GM19468 (cell line): ENCODE data around the gene MMP28.

Source experiments
- ATAC-seq: cut with Tn5 transposase; IDR thresholded peaks from one replicate; pipeline ENCODE4 v1.9.1; 2021; ENCODE audit warnings: mild to moderate bottlenecking, moderate library complexity, moderate number of reproducible peaks; ENCODE audit not compliant: unreplicated experiment; ENCODE audit errors: extremely low read depth

MMP28 gene

DNA sequence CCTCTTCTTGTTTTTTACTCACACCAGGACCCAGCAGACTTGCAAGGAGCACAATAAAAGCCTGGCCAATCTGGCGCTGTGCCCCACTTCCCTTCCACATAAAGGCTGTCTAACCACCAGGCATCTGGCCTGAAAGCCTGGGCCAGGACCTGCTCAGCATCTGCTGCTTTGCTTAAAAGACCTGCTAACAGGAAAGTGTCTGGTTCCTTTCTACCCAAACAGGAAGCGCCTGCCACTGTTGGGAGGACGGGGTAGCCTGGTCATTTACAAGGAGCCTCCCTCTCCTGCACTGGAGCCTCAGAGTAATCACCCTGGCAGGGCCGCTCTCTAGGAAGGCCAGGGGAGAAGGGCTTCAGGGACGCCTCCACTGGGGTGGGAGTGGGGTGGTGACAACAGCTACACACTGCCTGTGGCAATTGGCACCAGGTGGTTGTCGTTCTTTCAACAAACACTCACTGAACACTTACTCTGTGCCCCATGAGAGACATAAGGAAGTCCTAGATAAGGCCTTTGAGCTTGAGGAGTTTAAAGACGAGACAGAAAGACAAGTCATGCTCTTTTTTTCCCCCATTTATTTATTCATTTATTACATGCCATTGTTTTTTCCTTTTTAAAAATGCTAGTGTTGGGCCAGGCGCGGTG is 6.3 kb upstream of the MMP28 start:
- no peak for ATAC-seq

DNA sequence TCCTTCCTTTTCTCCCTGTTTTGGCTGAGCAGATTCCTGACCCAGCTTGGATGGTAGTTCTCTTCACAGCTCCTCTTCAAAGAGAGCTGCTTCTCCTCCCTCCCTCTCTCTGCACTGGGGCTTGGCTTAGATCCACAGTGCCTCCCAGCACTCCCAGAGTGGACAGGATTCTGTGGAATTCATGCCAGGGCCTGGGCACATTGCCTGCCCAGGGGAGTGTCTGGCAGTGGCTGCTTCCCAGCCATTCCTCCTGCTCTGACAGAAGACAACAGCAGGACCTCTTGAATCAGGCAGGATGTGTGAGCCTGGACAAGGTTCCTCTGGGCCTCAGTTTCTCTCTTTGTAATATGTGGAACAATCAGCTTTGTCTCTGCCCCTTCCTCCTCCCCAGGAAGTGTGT is 4.5 kb upstream of the MMP28 start:
- no peak for ATAC-seq

DNA sequence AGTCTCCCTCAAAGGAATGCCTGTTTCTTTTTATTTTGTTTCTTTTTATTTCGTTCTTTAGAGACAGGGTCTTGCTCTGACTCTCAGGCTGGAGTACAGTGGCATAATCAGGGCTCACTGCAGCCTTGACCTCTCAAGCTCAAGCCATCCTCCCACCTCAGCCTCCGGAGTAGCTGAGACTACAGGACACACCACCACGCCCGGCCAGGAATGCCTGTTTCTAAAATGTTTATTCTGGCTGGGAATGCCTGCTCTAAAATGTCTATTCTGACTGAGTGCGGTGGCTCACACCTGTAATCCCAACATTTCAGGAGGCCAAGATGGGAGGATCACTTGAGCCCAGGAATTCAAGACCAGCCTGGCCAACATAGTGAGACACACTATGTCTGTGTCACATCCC is 2.5 kb upstream of the MMP28 start:
- ATAC-seq: no peak

DNA sequence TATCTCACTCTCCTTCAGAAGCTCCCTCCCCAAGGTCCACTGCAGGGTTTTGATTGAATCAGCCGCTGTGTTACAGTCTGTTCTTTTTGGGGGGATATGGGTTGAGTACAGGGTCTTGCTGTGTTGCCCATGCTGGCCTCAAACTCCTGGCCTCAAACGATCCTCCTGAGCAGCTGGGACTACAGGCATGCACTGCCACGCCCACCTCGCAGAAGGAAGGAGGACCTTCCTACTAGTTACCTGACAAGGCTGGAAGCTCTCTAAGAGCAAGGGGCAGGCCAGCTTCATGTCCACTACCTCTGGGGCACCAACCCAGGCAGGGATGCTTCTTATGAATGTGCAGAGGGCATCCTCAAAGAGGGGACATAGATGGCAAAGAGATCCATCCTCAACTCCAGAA is 1.9 kb upstream of the MMP28 start:
- no peak for ATAC-seq

DNA sequence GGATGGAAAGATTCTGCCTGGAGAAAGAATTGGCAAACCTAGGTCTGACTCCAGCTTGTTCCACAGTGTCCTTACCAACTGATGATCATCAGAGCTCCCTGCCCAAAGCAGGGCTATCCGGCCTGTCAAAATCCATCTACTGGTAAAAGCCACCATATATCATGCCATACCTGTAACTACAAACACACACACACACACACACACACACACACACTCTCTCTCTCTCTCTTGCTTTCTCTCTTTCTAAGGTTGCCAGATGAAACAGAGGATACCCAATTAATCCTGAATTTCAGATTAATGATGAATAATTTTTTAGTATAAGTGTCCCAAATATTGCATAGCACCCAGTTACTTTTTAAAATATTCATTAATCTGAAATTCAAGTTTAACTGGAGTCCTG is 1.5 kb upstream of the MMP28 start:
- no peak for ATAC-seq

DNA sequence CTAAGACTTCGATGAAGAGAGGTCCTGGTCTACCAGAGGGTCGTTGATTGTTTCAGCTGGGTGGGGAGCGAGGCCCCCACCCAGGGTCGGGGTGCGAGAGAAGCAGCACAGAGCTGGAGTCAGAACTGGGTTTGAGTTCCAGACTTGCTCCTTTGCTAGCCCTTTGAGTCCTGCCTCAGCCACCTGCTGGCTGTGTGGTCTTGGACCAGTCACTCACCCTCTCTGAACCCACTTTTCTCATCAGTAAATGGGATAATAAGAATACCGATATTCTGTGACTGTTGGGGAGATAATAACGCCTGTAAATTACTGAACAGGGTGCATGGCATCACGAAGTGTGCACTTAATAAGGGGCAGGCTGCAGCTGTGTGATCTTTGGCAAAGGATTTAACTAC is 427 bp upstream of the MMP28 start:
- no peak for ATAC-seq

DNA sequence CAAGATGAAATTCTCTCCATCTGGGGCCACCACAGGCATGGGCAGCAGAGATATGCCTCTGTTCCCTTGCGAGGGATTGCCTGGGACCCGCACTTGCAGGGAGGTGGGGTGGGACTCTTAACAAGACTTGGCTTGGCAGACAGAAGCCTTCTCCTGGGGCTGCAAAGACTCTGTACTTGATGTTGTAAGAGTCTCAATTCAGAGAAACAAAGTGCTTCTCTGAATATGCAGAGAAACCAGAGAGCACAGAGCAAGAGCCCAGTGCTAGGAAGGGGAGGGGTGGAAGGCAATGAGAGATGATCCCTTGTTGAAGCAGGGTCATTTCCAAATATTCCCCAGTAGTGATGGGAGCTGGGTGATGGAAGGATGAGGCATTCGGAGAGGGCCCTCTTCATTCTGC is 2.2 kb downstream of the MMP28 start:
- ATAC-seq: no peak

DNA sequence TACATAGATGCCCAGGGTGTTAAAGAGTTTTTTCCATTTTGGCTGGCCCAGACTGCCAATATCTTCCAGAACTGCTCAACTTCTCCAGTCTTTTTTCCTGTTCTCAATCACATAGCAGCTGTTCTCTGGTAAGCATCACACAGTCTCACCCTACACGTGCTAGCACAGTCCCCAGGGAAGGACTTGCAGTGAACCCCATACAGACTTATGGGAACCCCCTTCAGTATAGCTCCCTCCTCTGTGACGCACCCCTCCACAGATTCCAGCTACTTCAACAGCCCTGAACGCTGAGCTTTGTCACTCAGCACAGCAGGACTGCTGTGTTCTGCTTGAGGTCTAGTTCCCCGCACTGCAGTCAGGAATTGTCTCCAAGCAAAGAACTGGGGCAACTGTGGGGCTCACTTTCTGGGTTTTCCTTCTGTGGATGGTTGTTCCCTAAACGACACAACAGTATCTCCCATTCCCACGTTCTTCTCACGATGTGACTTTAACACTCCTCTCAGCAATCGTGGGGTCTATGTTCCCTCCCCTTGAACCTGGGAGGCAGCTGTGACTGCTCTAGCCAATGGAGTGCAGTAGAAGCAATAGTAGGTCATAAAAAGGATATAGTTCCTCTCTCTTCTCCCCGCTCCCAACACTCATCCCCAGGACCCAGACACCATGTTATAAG is 3.6 kb downstream of the MMP28 start:
- no peak for ATAC-seq

DNA sequence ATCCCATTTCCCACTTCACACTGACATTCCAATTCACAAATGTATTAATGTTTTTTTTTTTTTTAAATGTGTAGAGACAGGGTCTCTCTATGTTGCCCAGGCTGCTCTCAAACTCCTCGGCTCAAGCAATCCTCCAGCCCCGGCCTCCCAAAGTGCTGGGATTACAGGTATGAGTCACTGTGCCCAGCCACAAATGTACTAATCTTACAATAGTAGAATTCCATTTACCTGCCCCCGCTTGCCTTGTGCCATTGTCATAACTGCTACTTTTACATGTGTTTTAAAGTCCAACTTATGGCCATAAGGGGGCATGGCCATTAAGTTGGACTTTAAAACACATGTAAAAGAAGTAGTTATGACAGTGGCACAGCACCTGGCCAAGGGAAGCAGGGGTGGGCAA is 4.6 kb downstream of the MMP28 start:
- no peak for ATAC-seq

DNA sequence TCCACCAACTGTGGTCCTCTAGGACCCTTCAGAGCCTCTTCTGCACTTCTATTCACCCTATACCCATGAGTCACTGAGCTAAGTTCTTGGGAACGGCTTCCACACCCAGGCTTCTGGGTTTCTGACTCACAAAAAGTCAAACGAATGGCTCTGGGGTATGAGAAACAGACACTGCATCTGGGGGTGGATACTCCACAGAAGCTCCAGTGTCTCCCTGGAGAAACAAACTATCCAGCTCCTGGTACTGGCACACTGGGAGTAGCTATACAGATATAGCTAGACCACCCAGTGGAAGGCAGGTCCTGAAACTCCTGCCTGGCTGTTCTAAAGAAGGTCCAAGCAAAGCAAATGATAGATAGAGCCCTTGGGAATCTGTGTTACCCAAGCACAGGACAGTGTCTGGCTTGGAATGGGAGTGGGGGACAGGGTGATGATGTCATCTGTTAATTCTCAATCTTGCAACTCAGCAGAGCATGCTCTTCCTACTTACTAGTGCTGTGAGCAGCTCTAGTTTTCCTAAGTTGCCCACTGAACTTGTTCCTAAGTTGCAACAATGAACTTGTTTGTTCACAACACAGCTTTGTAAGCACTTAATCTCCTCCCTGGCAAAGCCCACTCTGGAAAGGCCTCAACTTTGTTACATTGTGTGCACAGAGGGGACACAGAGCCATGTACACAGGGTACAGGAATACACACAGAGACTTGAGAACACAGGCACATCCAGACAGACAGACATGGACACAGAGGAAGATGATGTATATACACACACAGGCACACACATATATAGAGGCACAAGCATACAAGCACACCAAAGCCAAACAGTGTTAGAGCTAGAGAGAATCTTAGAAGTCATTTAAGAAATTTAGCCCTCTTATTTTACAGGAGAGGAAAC is 6.7 kb downstream of the MMP28 start:
- no peak for ATAC-seq

DNA sequence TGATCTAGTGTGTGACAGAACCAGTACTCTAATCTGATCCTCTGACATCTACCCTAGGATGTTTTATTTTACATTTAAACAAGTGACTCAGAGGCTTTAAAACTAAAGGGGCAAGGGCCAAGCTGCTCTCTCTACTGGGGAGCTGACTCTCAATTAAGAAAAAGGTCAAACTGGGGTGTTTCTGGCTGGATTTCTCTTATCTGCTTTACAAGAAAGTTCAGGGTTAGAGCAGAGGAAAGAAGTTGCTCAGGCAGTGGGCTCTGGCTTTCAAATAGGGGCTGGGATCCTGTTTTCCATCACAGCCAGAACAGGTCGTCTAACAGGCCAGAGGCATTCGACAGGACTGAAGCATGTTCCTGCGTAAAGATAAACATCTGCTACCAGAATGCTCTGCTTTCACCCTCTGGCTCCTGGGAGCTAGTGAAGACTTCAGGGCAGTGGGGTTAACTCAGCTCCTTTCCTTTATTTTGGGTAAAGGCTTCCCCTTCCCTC is 8.5 kb downstream of the MMP28 start:
- ATAC-seq: no peak

DNA sequence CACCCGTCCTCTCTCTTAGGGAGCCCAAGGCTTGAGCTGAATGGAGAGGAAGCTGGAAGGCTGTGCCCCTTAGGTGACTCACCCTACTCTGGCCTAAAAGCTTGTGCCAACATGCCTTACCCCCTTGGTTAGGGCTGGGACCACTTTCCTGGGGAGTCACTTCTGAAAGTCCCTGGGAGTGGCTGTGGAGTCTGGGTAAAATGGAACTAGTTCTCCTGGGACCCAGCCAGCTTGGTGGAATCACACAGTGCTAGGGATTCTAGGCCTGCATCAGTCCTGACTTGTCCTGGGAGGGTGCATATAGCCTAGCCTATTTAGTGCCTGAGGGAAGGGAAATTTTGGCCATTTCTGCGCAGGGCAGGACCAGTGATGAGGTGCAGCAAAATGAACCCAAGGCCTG is 10.5 kb downstream of the MMP28 start:
- no peak for ATAC-seq

DNA sequence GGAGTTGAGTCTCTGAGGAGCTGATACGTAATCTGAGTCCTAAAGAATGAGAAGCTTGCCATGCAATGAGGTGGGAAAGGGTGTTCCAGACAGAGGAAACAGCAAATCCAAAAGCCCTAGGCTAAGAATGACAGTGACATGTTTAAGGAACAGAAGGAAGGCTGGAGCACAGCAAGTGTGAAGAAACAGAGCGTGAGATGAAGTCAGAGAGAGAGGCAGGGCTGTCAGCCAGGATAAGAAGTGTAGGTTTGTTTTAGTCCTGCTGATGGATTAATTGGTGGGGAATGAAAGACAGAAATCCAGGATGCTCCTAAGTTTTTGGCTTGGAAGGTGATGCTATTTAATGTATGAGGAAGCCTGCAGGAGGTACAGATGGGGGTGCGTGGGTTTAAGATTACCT is 14.5 kb downstream of the MMP28 start:
- ATAC-seq: no peak

DNA sequence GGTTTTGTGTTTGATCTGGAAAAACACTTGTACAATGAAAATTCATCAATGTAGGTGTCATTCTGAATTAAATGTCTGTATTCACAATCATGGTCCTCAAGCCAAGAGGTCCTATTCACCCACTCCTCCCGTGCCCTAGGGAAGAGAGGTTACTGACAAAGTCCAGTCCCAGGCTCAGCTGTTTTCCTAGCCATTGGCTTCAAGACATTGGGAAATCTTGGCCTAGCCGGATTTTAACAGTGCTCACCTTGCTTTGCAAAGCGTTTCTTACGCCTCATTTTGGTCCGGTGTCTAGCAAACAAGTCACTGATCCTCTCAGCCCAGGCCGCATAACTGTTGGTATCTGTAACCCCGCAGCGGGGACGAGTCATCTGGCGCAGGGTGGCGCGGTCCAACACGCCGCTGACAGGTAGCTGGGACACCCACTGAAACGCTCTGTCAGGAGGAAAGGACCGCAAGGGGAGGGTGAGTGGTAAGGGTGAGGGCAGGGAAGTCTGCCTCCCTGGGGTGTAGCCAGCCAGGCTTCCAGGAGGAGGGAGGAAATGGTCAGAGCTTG is 16.7 kb downstream of the MMP28 start:
- ATAC-seq: no peak

DNA sequence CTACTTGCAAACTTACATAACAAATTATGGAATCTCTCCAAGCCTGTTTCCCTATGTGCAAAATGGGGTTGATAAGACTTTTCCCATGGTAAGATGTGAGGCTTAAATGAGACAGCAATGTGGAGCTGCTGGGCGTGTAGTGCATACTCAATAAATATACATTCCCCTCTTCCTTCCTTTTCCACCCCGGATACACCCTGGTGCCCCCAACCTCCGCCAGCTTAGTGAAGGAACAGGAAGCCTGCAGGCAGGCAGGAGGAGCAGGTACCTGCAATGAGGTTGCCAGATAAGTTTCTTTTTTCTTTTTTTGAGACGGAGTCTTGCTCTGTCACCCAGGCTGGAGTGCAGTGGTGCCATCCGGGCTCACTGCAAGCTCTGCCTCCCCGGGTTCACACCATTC is 19.9 kb downstream of the MMP28 start:
- ATAC-seq: no peak

DNA sequence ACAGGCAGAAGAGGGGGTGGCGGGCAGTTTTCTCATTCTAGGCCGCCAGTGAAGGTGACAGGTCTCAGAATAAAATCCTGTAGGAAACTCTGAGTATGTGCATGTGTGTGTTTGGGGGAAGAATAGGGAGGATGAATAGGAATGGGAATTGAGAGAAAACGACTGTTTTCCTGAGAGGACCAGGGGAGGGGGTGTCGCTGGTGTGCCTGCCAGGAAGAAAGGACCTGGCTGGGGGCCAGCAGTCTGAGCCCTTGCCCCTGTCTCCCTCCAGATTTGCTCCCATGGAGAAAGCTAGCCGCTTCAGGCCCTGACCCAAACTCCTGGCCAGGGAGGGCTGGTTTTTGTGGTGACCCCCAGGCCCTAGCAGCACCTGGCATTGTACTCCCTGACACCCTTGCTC is 20.4 kb downstream of the MMP28 start:
- ATAC-seq: no peak

DNA sequence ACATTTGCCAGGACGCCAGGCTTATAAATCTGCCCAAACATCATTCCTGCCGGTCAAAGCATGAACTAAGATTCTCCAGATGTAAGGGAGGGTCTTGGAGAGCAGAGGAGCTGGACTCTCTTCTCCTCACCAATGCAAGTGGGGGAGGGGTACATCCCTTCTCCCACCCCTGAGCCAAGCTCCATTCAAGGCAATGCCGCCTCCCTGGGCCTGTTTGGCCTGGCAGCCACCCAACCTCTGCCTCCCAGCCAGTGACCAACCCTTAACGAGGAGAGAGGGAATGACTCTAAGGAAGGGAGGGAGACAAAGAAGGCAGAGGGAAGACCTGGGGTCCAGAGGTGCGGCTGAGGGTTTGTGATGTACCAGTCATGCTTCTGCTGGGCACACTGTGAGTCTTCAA is 20.9 kb downstream of the MMP28 start:
- no peak for ATAC-seq

DNA sequence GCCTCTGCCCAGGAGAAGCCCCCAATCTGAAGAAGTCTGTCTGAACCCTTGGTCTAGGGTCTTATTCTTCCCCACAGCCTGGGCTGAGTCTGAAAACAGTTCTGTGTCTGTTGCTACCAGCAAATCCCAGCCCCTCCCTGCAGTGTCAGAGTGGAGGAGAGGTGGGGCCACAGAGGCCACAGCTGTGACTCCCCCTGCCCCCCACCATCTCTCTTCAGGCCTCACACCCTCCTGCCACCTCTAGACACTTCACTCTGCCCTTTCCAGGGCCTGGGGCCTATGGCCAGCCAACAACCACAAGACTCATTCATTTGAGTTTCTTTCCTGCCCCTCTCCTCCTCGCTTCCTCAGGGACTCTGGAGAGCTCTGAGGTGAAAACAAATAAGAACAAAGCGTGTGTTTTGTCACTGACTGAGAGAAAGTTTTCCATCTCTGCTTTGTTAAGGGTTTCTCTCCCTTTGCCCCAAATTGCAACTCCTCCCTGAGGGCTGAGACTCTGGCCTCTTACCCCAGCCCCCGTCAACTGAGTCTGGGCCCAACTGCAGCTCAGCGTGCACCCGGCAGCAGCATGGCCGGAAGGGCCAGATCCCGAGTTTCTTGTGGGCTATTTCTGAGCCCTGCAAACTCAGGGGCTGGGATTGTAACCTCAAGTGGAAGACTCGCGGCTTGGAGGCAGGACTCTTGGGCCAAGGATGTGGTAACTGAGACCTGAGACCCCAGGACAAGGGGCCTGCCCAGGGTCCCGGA is 21.6 kb downstream of the MMP28 start:
- ATAC-seq: no peak

DNA sequence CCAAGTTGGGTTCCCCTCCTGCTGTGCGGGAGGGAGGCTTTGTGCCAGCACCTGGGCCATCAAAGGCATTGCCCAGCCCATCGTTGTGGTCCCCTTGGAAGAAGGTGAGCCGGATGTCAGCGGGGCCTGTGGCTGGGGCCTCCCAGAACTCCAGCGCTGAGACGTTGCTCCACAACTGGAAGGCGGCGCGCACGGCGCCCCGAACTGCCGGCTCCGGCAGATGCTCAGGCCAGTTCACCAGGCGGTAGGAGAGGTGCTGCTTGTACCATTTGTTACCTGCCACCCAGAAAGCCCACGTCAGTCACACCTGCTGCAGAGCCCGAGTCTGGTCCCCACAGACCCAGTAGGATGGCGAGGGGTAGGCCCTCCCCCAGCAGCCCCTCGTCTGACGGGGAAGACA is 22.3 kb downstream of the MMP28 start:
- no peak for ATAC-seq

DNA sequence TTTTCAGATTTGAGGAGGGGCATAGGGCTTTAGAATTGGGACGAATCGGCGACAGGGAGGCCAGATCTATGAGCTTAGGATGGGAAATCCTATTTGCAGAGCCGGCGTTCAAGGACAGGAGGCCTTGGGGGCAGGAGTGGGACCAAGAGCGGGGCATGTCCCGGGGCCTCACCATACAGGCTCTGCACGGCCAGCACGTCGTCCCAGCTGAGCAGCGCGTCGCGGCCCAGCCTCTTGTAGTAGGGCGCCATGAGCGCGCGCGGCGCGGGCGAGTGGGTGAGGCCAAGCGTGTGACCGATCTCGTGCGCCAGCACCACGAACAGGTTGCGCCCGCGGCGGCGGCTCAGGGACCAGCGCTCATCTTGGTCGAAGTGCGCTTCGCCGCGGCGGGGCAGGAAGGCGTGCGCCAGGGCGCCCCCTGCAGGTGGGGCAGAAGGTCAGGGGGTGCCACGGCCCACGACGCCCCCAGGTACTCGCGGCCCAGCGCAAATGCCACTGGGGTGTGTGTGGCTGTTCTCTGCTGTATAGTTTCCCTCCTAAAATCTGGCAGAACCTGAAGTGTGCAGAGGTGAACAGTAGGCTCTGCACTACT is 25.4 kb downstream of the MMP28 start:
- ATAC-seq: no peak
